SK-N-MC (cell line): ENCODE data around the gene PLA2G4F.

ENCODE experiments used
- EZH2 ChIP-seq: fragments of 200-600 bp; sonication (generic); IDR thresholded peaks from one replicate; pipeline ENCODE4 v1.6.1; 2017; ENCODE audit warnings: antibody characterized with exemption
- POLR2AphosphoS5 ChIP-seq: IDR thresholded peaks from 2 replicates; pipeline ENCODE4 v1.6.1; 2012; ENCODE audit warnings: mild to moderate bottlenecking, low read depth, low read length, borderline replicate concordance

DNA sequence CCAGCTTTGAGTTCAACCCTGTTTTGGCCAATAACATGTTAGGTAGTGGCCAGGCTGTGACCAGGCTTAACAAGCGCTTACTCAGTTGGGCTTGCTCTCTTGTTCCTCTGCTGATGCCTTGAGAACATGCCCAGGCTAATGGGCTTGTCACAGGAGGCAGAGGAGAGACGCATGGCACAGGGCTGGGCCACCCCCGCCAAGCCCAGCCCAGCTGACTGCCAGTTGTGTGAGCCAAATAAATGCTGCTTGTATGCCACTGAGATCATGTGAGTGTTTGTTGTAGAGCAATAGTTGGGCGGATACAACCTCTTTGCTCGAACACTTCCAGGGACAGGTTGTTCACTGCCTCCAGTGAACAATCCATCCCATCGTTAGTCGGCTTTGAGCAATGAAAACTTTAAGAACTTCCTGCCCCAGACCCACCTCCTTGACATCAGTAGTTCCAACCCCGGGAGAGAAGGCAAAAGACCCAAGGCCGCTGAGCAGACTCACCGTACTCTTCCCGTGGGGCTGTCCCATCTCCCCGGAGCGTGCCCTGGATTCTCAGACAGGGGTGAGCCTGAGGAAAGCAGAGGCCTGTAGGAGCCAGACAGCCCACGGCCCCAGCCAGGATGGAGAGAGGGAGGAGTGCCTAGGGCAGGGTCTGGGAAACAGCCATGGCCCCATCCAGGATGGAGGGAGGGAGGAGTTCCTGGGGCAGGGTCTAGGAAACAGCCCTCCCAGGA, 4.1 kb downstream of the PLA2G4F start:
- TF ChIP-seq EZH2 (no peak), POLR2AphosphoS5 (no peak)
